ENCODE results near the gene LRRC4.

The LRRC4 gene

GRCh38 chr7:128059143-128059988 is 28.1 kb upstream of the LRRC4 start:
- no peak for DNase-seq (ENCODE audit: low read depth in 2 of 2)

GRCh38 chr7:128057909-128058308 is 26.7 kb upstream of the LRRC4 start:
- no peak for DNase-seq (ENCODE audit: low read depth in 2 of 2)

DNA sequence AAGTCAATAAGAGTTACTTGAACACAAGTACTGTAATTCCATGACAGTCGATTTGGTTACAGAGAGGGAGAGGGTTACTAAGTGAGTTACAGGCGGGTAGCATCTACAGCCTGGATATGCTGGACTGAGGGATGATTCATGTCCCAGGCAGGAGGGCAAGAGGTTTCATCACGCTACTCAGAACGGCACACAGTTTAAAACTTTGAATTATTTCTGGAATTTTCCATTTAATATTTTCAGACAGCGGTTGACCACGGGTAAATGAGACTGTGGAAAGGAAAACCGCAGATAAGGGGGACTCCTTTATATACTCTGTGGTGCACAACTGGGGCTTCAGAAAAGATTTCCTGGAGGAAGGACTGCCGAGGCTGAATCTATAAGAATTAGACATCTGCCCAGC is 25.7 kb upstream of the LRRC4 start:
- DNase-seq (ENCODE audit: low read depth in 2 of 2) = no peak

- no peak for DNase-seq (ENCODE audit: low read depth in 2 of 2)
Observed at GRCh38 chr7:128055637-128056036, 24.4 kb upstream of the LRRC4 start.

- no peak for DNase-seq (ENCODE audit: low read depth in 2 of 2)
Observed at GRCh38 chr7:128054511-128054910, 23.3 kb upstream of the LRRC4 start.

DNA sequence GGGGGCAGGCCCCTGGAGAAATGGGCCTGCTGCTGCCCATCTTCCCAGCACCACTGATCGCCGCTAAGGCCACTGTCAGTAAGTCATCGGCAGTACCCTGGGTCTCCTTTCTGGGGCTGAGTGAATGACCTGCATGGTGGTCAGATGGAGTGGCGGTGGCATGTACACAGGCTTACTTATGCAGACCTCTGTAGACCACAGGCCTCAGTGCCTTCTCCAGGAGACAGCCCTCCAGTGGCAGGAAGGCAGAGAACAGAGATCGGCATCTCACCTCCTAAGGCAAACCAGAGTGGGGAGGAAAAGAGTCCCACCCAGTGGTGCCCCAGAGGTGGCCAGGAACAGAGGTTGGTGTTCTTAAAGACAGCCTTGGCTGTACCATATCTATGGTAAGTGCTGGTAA is 22.8 kb upstream of the LRRC4 start:
- no peak for DNase-seq (ENCODE audit: low read depth in 2 of 2)

- no peak for DNase-seq (ENCODE audit: low read depth in 2 of 2)
Observed at GRCh38 chr7:128053023-128053422, 21.8 kb upstream of the LRRC4 start.

DNA sequence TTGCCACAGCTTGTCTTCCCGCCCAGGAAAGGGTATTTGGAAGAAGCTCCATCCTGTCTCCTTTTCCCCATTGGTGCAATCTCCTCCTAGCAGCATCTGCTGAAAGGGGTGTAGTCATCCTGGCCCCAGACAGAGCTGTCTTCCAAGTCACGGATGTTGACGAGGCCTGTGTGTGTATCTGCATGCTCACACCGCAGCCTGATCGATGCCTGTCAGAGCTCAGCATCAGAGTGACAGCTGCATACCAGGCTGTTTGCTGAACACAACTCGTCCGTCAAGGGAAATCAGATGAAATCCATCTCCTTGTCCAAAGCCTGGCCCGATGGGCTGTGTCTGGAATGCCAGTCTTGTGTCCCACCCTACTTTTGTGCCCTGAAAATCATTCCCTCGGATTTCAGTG is 21.2 kb upstream of the LRRC4 start:
- no peak for DNase-seq (ENCODE audit: low read depth in 2 of 2)

- no peak for DNase-seq (ENCODE audit: low read depth in 2 of 2)
Observed at GRCh38 chr7:128045766-128046165, 14.5 kb upstream of the LRRC4 start.

- no peak for DNase-seq (ENCODE audit: low read depth in 2 of 2)
Observed at GRCh38 chr7:128045158-128045557, 13.9 kb upstream of the LRRC4 start.

- DNase-seq (ENCODE audit: low read depth in 2 of 2) = no peak
Observed at GRCh38 chr7:128044064-128044463, 12.8 kb upstream of the LRRC4 start.

- DNase-seq (ENCODE audit: low read depth in 2 of 2) = no peak
Observed at GRCh38 chr7:128042012-128042411, 10.8 kb upstream of the LRRC4 start.

- no peak for DNase-seq (ENCODE audit: low read depth in 2 of 2)
Observed at GRCh38 chr7:128041203-128041602, 10.0 kb upstream of the LRRC4 start.

DNA sequence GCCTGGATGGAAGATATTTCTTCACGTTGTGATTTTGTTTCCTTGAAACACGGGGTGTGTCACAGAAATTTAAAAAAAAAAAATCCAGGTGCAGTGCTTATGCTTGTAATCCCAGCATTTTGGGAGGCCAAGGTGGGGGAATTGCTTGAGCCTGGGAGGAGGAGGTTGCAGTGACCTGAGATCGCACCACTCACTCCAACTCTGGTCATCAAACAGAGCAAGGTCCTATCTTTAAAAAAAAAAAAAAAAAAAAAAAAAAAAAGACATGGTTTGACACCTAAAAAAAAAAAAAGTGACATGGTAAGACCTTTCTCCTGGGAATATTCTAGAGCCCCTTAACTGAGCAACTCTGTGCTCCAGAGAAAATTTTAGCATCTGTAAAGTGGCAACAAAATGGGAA is 9.0 kb upstream of the LRRC4 start:
- no peak for DNase-seq (ENCODE audit: low read depth in 2 of 2)

GRCh38 chr7:128039544-128039953 is 8.3 kb upstream of the LRRC4 start:
- DNase-seq (ENCODE audit: low read depth in 2 of 2) = no peak

GRCh38 chr7:128037880-128038619 is 6.8 kb upstream of the LRRC4 start:
- DNase-seq (ENCODE audit: low read depth in 2 of 2) = no peak

GRCh38 chr7:128037081-128037480 is 5.8 kb upstream of the LRRC4 start:
- DNase-seq (ENCODE audit: low read depth in 2 of 2) = no peak

DNA sequence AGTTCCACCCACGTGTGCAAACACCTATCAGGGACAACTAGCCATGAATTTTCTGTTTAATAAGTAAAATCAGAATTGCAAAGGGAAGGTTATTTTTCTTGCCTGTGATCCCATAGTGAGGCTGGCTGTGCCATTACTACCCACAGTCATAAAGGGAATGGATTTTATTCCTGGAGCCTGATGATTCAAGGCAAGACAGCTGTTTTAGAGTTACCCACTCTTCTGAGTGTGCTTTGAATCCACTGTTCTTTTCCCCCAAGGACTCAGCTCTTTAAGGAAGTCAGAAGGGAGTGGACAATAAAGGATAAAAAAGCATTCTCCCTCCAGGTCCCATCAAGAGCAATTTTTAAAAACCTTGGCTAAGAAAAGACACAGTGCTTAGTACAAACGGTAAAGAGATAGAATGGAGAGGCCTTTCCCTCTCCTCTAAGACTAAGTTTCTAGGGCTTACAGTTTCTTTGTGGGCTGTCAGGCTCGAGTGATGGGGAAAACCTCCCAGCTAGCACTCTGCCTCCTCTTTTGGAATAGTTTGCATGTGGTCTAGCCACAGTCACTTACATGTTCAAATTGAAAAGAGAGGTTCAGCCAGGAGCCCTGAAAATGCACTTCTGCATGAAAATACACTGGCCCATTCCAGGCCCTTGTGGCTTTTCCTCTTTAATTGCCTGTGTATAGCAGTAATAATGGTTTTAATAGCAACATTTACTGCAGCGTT is 5.1 kb upstream of the LRRC4 start:
- DNase-seq (ENCODE audit: low read depth in 2 of 2) = no peak

DNA sequence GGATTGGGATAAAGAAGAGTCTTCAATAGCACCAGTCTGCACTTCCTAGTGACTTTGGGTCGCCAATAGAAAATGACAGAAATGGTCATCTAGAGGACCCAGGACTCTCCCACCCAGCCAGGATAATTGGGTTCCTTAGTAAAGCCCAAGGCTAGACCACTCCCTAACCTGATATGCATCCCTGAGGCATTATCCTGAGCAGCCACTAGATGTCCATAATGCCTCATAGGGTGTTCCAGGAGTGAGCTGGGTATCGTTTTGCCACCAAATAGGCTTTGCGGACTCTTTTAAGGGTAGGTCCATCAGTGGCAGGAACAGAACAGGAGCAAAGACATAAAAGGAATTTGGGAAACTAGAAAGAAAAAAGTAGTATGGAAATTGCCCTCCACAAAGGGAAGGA is 4.5 kb upstream of the LRRC4 start:
- DNase-seq (ENCODE audit: low read depth in 2 of 2) = no peak

DNA sequence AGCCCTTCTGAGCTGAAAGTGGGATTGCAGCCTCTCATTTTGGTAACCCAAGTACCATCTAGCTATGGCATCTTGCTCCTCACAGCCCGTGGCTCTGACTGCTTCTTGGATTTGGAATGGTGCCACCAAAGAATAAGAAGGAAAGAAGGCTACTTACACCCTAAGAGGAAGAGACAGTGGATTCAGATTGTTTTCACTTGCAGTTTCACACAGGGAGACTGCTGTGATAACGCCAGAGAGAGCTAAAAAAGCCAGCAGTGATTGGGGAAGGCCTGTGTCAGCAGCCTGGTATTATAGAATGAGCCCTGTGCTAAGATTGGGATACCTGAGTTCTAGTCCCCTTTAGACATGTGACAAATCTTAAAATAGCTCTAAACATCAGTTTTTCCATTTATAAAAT is 3.6 kb upstream of the LRRC4 start:
- no peak for DNase-seq (ENCODE audit: low read depth in 2 of 2)

DNA sequence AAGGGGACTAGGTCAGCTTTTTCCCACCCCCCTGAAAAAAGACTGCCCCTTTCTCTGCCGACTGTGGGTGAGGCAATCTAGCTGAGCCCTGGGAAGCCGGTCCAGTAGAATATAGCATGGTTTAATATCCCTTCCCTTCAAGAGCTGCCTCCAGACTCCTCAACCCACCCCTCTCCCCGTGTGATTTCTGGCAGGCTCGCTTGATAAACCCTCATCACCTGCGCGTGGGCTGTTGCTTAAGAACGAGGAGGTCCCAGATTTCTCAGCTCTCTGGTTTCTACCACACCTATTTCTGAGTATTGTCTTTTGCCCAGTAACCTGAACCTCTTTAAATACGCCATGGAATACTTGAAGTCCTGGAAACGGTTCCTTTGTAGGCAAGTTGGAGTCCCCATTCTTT is 2.0 kb upstream of the LRRC4 start:
- DNase-seq (ENCODE audit: low read depth in 2 of 2) = no peak

GRCh38 chr7:128032605-128033235 is 1.5 kb upstream of the LRRC4 start:
- no peak for DNase-seq (ENCODE audit: low read depth in 2 of 2)
